GM12878 (cell line): Measurements from ENCODE around the gene ATP4B. TPM values are rescaled to one million over a fixed set of nuclear protein-coding genes. Genes with fewer than 3 reads are reported as not detected.
A peak's percentile ranks its signal among the peaks of the same experiment; 100 is the strongest.

Experiments used
- ATAC-seq: fragments of 200-7000 bp; cut with Tn5 transposase; 3 replicates; pipeline ENCODE4 v1.9.1; 2020; ENCODE audit warnings: mild to moderate bottlenecking, moderate library complexity
- BruUV-seq: library from RNA; stranded (reverse); fragments of 400-500 nt; replicated peaks from 2 replicates; lab custom pipeline; 2021; lab: Mats Ljungman, UMichigan
- CTCF ChIA-PET: fragments of 300-600 bp; sonication (Branson Sonifier 250); formaldehyde crosslinking; extraction: SDS; loops from one replicate; lab custom pipeline; 2021; ENCODE audit warnings: inconsistent platforms; lab: Yijun Ruan, JAX
- POLR2A ChIA-PET: fragments of 350-600 bp; formaldehyde crosslinking; extraction: SDS; loops from one replicate; lab custom pipeline; 2021; ENCODE audit warnings: inconsistent platforms; lab: Charles Lee
- RAD21 ChIA-PET: fragments of 300-600 bp; sonication (Branson Sonifier 250); formaldehyde crosslinking; loops from one replicate; lab custom pipeline; 2023; ENCODE audit warnings: antibody characterized with exemption; ENCODE audit not compliant: unreplicated experiment; lab: Charles Lee
- SMC1A ChIA-PET: fragments of 300-600 bp; sonication (Branson Sonifier 250); formaldehyde crosslinking; loops from one replicate; lab custom pipeline; 2023; ENCODE audit not compliant: unreplicated experiment, uncharacterized antibody; lab: Charles Lee
- DNase-seq: peaks from one replicate; pipeline ENCODE4 v3.0.0-alpha.2; 2011; ENCODE audit warnings: low read depth, low spot score
- FAIRE-seq: peaks from 3 replicates; lab custom pipeline; 2011; peaks lifted over from hg19 to GRCh38; lab: Jason Lieb, UNC
- H2AFZ ChIP-seq: 2 replicates; pipeline ENCODE4 v1.6.0; 2011; ENCODE audit warnings: low read depth, low read length, control low read depth; ENCODE audit not compliant: control insufficient read depth
- H3K27ac ChIP-seq: 2 replicates; pipeline ENCODE4 v1.5.1; 2011; ENCODE audit warnings: control low read depth; ENCODE audit not compliant: control insufficient read depth, insufficient read depth
- H3K27me3 ChIP-seq, 2 experiments: replicated peaks in 1 of 2; 2 replicates each; pipeline versions ENCODE4 v1.6.0 to v1.6.1; 2011; ENCODE audit warnings: low read length in 1 of 2; ENCODE audit not compliant: control insufficient read depth in 2 of 2, insufficient read depth in 2 of 2
- H3K36me3 ChIP-seq, 2 experiments: 2 replicates each; pipeline ENCODE4 v1.5.1; 2011; ENCODE audit warnings: low read length in 1 of 2; ENCODE audit not compliant: control insufficient read depth in 2 of 2, insufficient read depth in 2 of 2
- H3K4me1 ChIP-seq: 2 replicates; pipeline ENCODE4 v1.6.1; 2011; ENCODE audit warnings: mild to moderate bottlenecking, low read length, moderate library complexity, mixed read lengths; ENCODE audit not compliant: control insufficient read depth, insufficient read depth
- H3K4me2 ChIP-seq: 2 replicates; pipeline ENCODE4 v1.6.0; 2011; ENCODE audit warnings: control low read depth; ENCODE audit not compliant: control insufficient read depth, insufficient read depth
- H3K4me3 ChIP-seq: fragments of 200-600 bp; sonication (generic); 2 replicates; pipeline ENCODE4 v1.5.1; 2016
- H3K79me2 ChIP-seq: 2 replicates; pipeline ENCODE4 v1.6.0; 2011; ENCODE audit warnings: low read length; ENCODE audit not compliant: control insufficient read depth, insufficient read depth
- H3K9ac ChIP-seq: 2 replicates; pipeline ENCODE4 v1.8.0; 2011; ENCODE audit warnings: low read length, control low read depth, mixed read lengths; ENCODE audit not compliant: control insufficient read depth, insufficient read depth
- H3K9me3 ChIP-seq: replicated peaks from 3 replicates; pipeline ENCODE4 v1.5.1; 2011; ENCODE audit warnings: mild to moderate bottlenecking, low read length; ENCODE audit not compliant: control insufficient read depth, insufficient read depth
- H4K20me1 ChIP-seq: 2 replicates; pipeline ENCODE4 v1.6.0; 2011; ENCODE audit not compliant: control insufficient read depth, insufficient read depth
- ATF2 ChIP-seq: IDR thresholded peaks from 2 replicates; pipeline ENCODE4 v1.6.1; 2012; ENCODE audit warnings: low read length, inconsistent platforms
- TCF3 ChIP-seq: IDR thresholded peaks from 2 replicates; pipeline ENCODE4 v1.6.1; 2012; ENCODE audit warnings: low read depth, mild to moderate bottlenecking, low read length, borderline replicate concordance; ENCODE audit not compliant: insufficient read depth
- WGBS: methylation state at CpG from one replicate; pipeline ENCODE4 v1.1.6; 2016; ENCODE audit warnings: low lambda C conversion rate; ENCODE audit not compliant: insufficient replicate concordance, insufficient coverage; ENCODE audit errors: missing lambda C conversion rate; 5-methylcytosine and 5-hydroxymethylcytosine counted together
- in situ Hi-C: fragments of 300-500 bp; cut with MboI; formaldehyde crosslinking; loops from 9 replicates; pipeline ENCODE4 v1.14.3; 2018; ENCODE audit warnings: mixed read lengths
- intact Hi-C: fragments of 100-400 bp; cut with micrococcal nuclease; formaldehyde crosslinking; loops from one replicate; pipeline ENCODE4 v1.14.2; 2022; ENCODE audit not compliant: unreplicated experiment
- polyA plus RNA-seq, 11 experiments: library from polyadenylated mRNA; depleted of rRNA in 4 of 11; unstranded in 6 of 11; stranded (reverse) in 5 of 11; fragments of >200 nt; fragmentation: Nextera tagmentation in 4 of 11; fragmentation: Illumina TruSeq in 1 of 11; extraction: Ambion mirVana in 4 of 11; extraction: Trizol in 1 of 11; gene quantifications; 1 replicate in 1 of 11; 2 replicates in 10 of 11; pipeline versions ENCODE4 v1.2.1 to v1.2.3, GENCODE V29; 2011 to 2016; ENCODE audit warnings: inconsistent platforms in 2 of 11, missing spikeins in 2 of 11, low read depth in 1 of 11
- total RNA-seq, 4 experiments: library from RNA; depleted of rRNA in 3 of 4; stranded (reverse); fragments of >200 nt in 3 of 4; fragmentation: Illumina TruSeq in 1 of 4; extraction: Trizol in 1 of 4; gene quantifications; 2 replicates each; pipeline versions ENCODE4 v1.2.1 to v1.2.3, GENCODE V29; 2013 to 2021
- TF ChIP-seq, protein P1 (sequence below): IDR thresholded peaks from 2 replicates; pipeline ENCODE4 v1.6.1; 2011; ENCODE audit warnings: mild to moderate bottlenecking, low read depth, low read length, moderate library complexity; ENCODE audit not compliant: insufficient replicate concordance
- TF ChIP-seq, protein P2 (sequence below): IDR thresholded peaks from 2 replicates; pipeline ENCODE4 v1.6.1; 2011; ENCODE audit warnings: borderline replicate concordance, low read depth, mild to moderate bottlenecking, moderate library complexity, low read length; ENCODE audit not compliant: insufficient read depth, poor library complexity, severe bottlenecking

The ATP4B gene
- total and polyA plus RNA-seq, 10 of the 15 experiments (the other 5 are each of a cell fraction or from before 2014, with no cell fraction given) = 0.05 to 0.33 (median 0.20) TPM; not detected in 4

- no peaks in the 10 kb centered on the region for H3K9me3 ChIP-seq
- H4K20me1 ChIP-seq = no peaks in the 10 kb centered on the region
- ATAC-seq = no peak
- H3K4me3 ChIP-seq = no peak overlapping the region
- no peak overlapping the region for H3K27ac ChIP-seq
- no peaks in the 10 kb centered on the region for H3K27me3 ChIP-seq
- DNase-seq = no peak
- no peaks in the 10 kb centered on the region; the same call in 1 of the 2 replicates for H3K79me2 ChIP-seq
- intact Hi-C loops (no loop called here), in situ Hi-C loops (no loop called here)
- SMC1A ChIA-PET = no interaction called here
- no peak overlapping the region for H2AFZ ChIP-seq
- CTCF ChIA-PET = no interaction called here
- no peak for TF ChIP-seq ATF2
- 0 out of 2 replicates have a peak, but pooled peaks have one; percentile 45 for TF ChIP-seq TCF3
- TF ChIP-seq, protein P1, sequence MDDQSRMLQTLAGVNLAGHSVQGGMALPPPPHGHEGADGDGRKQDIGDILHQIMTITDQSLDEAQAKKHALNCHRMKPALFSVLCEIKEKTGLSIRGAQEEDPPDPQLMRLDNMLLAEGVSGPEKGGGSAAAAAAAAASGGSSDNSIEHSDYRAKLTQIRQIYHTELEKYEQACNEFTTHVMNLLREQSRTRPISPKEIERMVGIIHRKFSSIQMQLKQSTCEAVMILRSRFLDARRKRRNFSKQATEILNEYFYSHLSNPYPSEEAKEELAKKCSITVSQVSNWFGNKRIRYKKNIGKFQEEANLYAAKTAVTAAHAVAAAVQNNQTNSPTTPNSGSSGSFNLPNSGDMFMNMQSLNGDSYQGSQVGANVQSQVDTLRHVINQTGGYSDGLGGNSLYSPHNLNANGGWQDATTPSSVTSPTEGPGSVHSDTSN = peak; percentile 45
- TF ChIP-seq, protein P2, sequence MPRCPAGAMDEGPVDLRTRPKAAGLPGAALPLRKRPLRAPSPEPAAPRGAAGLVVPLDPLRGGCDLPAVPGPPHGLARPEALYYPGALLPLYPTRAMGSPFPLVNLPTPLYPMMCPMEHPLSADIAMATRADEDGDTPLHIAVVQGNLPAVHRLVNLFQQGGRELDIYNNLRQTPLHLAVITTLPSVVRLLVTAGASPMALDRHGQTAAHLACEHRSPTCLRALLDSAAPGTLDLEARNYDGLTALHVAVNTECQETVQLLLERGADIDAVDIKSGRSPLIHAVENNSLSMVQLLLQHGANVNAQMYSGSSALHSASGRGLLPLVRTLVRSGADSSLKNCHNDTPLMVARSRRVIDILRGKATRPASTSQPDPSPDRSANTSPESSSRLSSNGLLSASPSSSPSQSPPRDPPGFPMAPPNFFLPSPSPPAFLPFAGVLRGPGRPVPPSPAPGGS = peak; percentile 92
- no peak overlapping the region for H3K4me2 ChIP-seq
- no TSS peak for BruUV-seq
- H3K9ac ChIP-seq = no peak overlapping the region
- no peaks in the 10 kb centered on the region for H3K4me1 ChIP-seq
- WGBS = 91% methylated on average over 16 of the region's 16 CpGs
- RAD21 ChIA-PET = no interaction called here
- FAIRE-seq = no peak
- H3K36me3 ChIP-seq = peaks cover 36 to 46% of the 10 kb centered on the region in 2 experiments
- POLR2A ChIA-PET = no interaction called here
These were observed 23.5 kb downstream of the ATP4B start for GRCh38 chr13:113634279-113635047.
